Activated naive CD4-positive, alpha-beta T cell treated with anti-CD3 and anti-CD28 coated beads, Interleukin-2, amount 10 ng/mL, durations not matched to agents 7 days and 5 days (primary cell): ENCODE measurements around the gene MAGEA9B.
"Not testable (repeated sequence)": the region's sequence is repeated elsewhere in the genome, so short reads cannot be mapped to it uniquely, and the experiment has no call there.

Experiments used
- CTCF ChIA-PET: fragments of 350-600 bp; sonication (Branson Sonifier 250); formaldehyde crosslinking; loops from one replicate; lab custom pipeline; 2021; ENCODE audit warnings: antibody characterized with exemption; lab: Charles Lee
- DNase-seq: peaks from one replicate; pipeline ENCODE4 v3.0.0-alpha.2; 2020
- H3K27ac Mint-ChIP-seq: one replicate; pipeline ENCODE4 v1.8.0; 2021; ENCODE audit warnings: mild to moderate bottlenecking, moderate library complexity, mixed read lengths
- H3K27me3 Mint-ChIP-seq: one replicate; pipeline ENCODE4 v1.8.0; 2021; ENCODE audit warnings: mild to moderate bottlenecking, mixed read lengths
- H3K36me3 Mint-ChIP-seq: one replicate; pipeline ENCODE4 v1.8.0; 2021; ENCODE audit warnings: mixed read lengths
- H3K4me1 Mint-ChIP-seq: one replicate; pipeline ENCODE4 v1.8.0; 2021; ENCODE audit warnings: mixed read lengths
- H3K4me3 Mint-ChIP-seq: one replicate; pipeline ENCODE4 v1.8.0; 2021; ENCODE audit warnings: mild to moderate bottlenecking, moderate library complexity, mixed read lengths
- H3K9me3 Mint-ChIP-seq: one replicate; pipeline ENCODE4 v1.8.0; 2021; ENCODE audit warnings: mixed read lengths

MAGEA9B gene

DNA sequence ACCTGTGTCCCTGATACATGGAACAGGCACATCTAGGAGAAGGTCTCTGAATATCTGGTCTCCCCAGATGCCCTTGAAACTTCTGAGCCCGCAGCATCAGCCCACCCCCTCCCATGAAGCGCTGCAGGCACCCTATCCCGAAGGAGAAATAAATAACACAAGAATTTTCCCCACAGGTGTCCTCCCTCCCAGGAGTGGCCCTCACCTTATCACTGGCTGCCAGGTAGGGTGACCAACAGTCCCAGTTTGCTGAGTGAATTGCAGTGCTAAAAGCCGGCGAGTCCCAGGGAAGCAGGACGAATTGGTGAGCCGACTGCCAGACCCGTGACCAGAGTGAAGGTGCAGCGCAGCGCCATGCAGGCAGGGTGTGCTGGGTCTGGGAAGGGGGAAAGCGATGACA, 53.3 kb downstream of the MAGEA9B start:
- H3K36me3 Mint-ChIP-seq = not testable (repeated sequence)

DNA sequence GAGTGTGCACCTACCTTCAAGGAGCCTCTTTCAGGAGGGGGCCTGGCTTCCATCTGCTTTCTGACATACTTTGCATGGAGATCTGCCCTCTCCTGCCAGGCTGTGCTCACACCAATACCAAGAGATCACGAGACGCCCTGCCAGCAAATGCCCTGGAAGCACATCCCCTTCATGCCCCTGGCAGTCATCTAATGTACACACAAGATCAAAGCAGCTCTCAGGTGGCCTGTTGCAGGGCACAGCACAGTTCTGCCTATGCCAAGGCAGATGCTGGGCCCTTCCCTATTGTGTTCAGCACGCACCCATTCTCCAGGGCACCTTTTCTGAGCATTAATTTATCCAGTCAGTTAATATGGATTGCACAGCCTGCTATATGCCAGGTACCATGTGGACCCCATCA, 54.4 kb downstream of the MAGEA9B start:
- not testable (repeated sequence) for H3K9me3 Mint-ChIP-seq, DNase-seq, H3K27ac Mint-ChIP-seq

More for the DNA sequence above, 53.3 kb downstream of the MAGEA9B start:
- DNase-seq, H3K27me3 Mint-ChIP-seq, H3K4me3 Mint-ChIP-seq, H3K9me3 Mint-ChIP-seq, CTCF ChIA-PET, H3K4me1 Mint-ChIP-seq, H3K27ac Mint-ChIP-seq: not testable (repeated sequence)

More for the DNA sequence above, 54.4 kb downstream of the MAGEA9B start:
- H3K36me3 Mint-ChIP-seq, H3K4me3 Mint-ChIP-seq, CTCF ChIA-PET, H3K27me3 Mint-ChIP-seq, H3K4me1 Mint-ChIP-seq: not testable (repeated sequence)
